AG09309 (cell line): ENCODE results near the gene FBXL13.

ENCODE experiments used
- DNase-seq: peaks from one replicate; pipeline ENCODE4 v3.0.0-alpha.2; 2010; ENCODE audit warnings: low read depth
- H3K4me3 ChIP-seq: 2 replicates; pipeline ENCODE4 v1.5.1; 2011; ENCODE audit warnings: mild to moderate bottlenecking, low read depth, low read length, moderate library complexity; ENCODE audit not compliant: control insufficient read depth
- TF ChIP-seq, protein P1 (sequence below): IDR thresholded peaks from 2 replicates; pipeline ENCODE4 v1.5.1; 2011; ENCODE audit warnings: mild to moderate bottlenecking, low read depth, low read length, inconsistent platforms; ENCODE audit not compliant: insufficient read depth, control insufficient read depth; ENCODE audit errors: missing control alignments

Gene FBXL13

DNA sequence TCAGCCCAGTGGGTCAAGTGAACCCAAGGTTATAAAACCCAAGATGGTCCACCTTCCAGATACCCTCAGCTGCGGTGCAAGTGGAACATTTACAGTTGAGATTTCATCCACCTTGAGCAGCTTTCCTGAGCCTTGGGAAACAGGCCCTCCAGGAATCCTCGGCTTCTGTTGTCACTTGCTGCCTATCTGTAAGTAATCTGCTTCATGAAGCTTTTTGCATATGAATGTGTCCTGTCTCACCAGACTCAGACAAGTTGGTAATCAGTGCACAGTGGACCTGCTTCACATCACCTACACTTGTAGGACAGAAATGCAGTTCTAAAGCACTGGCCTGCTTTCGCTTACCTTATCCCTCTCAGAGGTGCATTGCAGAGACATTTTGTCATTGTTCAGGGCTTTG, 245.5 kb downstream of the FBXL13 start:
- no peak for DNase-seq
- no peak overlapping the region for H3K4me3 ChIP-seq
- TF ChIP-seq, protein P1, sequence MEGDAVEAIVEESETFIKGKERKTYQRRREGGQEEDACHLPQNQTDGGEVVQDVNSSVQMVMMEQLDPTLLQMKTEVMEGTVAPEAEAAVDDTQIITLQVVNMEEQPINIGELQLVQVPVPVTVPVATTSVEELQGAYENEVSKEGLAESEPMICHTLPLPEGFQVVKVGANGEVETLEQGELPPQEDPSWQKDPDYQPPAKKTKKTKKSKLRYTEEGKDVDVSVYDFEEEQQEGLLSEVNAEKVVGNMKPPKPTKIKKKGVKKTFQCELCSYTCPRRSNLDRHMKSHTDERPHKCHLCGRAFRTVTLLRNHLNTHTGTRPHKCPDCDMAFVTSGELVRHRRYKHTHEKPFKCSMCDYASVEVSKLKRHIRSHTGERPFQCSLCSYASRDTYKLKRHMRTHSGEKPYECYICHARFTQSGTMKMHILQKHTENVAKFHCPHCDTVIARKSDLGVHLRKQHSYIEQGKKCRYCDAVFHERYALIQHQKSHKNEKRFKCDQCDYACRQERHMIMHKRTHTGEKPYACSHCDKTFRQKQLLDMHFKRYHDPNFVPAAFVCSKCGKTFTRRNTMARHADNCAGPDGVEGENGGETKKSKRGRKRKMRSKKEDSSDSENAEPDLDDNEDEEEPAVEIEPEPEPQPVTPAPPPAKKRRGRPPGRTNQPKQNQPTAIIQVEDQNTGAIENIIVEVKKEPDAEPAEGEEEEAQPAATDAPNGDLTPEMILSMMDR, result no peak

DNA sequence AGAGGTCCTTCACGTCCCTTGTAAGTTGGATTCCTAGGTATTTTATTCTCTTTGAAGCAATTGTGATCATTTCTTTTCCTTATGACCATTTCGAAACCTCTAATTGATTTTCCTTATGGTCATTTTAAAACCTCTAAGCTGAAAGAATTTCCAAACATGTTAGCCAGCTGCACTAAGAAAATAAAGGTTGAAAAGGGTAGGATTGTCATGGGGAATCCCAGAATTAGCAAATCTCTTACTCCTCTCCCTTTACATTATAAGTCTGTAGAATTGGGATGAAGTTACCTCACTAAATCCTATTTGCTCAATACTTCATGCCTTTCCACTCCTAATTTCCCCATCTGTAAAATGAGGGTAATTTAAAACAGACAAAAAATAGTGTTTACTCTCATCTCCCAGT, 246.3 kb downstream of the FBXL13 start:
- no peak overlapping the region for H3K4me3 ChIP-seq
- TF ChIP-seq, protein P1, result no peak
- DNase-seq, result no peak

DNA sequence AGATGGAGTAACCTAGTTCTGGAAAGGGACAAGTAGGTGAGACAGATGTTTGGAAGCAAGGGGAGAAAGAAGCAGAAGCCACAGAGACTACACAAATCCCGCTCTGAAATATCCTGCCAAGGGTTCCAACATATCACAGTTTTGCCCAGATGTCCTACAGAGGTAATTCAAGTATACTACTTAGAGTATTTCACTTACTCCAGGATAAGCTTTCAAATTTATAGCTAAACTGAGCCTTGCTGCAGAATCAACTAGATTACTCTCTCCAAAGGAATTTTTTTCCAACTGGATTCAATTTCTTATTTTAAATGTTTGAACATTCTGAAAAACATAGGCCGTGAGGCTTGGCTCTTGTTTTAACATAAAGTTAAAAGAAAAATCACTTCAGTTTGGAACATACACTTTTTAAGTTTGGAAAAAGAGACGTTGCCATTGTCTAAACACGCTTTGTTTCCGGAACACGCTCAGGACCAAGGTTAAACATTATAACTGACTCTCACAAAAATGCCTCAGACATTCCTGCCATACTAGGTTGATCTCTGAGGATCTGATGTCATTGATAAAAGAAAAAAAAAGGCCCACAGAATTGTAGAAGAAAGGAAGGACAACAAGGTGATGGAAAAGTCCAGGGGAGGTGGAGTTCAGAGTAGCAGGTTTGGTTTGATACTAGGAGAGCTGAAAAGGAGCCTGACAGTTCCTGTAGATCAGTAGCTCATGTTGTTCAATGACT, 251.0 kb downstream of the FBXL13 start:
- DNase-seq, result no peak
- no peak overlapping the region for H3K4me3 ChIP-seq
- TF ChIP-seq, protein P1, result no peak

DNA sequence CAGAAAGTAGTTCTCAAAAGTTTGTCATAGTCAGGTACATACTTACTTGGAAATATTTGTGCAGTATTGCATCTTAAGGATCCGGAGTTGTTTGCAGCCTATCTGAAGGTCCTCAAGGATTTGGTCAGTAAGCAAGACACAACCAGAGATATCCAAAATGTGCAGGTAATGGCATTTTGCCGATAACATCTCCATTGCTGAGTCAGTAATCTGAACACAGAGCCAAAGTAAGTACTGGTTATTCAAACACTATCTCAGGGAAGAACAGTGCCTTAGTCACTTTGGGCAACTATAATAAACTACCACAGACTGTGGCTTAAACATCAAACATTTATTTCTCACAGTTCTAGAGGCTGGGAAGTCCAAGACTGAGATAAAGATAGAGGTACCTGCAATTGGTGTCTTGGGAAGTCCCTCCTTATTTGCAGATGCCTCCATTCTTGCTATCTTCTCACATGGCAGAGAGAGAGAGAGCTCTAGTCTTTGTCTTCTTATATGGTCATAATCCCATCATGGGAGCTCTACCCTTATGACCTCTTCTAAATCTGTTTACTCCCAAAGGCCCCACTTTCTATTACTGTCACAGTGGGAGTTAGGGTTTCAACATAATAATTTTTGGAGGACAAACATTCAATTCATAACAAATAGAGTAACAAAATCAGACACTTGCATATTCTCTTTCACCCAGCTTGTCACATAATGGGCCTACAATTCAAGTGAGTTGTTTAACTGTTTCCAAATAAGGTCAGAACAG, 252.4 kb downstream of the FBXL13 start:
- no peak overlapping the region for H3K4me3 ChIP-seq
- DNase-seq, result no peak
- TF ChIP-seq, protein P1, result no peak

DNA sequence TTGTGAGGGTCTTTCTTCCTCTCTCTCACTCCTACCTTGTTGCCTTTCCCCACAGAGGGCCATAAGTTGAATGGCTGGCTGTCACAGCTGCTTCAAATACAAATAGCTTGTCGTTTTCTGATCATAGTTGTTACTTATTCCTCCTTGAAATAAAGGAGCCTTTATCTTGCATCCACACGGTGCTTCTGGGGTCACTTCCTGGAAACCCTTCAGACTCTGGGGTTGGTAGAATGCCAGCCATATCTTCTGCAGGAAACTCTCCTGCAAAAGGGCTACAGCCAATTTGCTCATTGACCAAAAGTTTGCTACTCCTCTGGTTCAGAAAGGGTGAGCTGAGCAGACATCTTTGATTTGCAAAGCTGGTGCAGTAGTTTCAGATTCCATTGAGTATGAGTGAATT, 255.4 kb downstream of the FBXL13 start:
- H3K4me3 ChIP-seq, result no peak overlapping the region
- DNase-seq, result no peak
- TF ChIP-seq, protein P1, result no peak

DNA sequence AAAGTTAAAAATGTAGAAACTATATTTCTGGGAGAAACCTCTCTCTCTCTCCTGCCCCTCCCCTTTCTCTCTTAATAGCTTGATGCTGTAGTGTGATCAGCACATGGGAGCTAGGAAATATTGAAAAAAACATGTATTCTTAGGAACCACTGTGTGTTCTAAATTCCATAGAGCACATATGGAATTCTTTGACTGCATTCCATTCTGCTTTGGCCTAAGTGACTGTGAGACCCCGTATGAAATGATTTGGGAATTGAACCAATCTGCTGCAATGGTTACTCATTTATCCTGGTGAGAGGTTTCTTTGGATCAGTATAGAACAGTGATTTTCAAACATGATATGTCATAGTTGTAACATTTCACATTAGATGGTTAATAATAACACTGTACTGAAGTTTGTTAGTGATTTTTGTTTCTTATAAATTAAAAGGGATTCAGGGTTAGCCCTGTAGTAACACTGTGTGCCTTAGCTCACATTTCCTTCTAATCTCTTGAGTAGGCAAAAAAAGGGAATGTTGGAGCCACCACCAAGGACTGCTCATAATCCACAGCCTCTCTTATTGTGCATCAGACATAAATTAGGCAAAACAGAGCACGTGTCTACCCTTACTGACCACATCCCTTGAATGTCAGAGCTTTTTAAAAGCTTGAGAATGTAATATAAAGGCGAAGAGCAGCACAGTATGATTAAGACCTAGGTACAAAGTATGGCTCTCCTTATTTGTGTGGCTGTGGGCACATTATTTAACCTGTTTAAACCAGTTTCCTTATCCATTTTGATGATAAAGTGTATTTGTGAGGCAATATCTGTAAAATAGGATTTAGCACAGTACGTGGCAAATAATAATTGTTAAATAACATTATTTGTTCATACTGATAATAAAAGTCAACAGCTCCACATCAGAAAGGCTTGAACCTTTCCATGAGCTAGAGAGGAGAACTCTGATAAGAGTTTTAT, 256.7 kb downstream of the FBXL13 start:
- no peak overlapping the region for H3K4me3 ChIP-seq
- TF ChIP-seq, protein P1, result no peak
- no peak for DNase-seq
